ENCODE data around the gene GAL3ST2.

DNA sequence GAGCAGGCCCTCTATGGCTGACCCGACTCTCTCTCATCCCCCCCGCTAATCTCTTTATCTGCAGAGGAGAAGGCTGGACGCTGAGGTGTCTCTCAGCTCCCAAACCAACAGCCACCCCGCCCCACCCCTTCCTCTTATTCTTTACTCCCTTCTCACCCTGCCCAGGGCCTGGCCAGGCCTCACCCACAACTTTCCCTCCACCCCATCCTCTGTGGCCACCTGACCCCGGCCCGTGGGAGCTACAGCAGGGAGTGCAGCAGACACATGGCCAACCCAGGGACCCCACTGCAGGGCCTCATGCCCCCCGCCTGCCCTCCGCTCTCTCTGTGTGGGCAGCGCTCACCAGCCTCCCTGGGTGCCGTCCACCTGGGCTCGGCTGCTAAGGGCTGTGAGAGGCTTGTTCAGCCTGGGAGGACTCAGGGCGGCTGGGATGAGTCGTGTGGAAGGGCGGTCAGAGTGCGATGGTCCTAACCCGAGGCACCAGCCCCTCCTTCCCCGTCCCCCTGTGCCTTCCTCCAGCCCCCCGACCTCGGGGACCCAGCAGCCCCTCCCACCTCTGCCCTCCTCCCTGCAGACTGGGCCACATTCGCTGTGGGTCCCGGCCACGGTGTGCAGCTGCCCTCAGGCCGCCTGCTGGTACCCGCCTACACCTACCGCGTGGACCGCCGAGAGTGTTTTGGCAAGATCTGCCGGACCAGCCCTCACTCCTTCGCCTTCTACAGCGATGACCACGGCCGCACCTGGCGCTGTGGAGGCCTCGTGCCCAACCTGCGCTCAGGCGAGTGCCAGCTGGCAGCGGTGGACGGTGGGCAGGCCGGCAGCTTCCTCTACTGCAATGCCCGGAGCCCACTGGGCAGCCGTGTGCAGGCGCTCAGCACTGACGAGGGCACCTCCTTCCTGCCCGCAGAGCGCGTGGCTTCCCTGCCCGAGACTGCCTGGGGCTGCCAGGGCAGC lies 39.1 kb downstream of the GAL3ST2 start:
- TF ChIP-seq EZH2 (IDR thresholded peaks at IDR 0.05; ENCODE audit: low read length, unreplicated experiment): no peak
- TF ChIP-seq CTCF (conservative IDR thresholded peaks at IDR 0.05; ENCODE audit: low read depth, low read length): no peak

Measured in PC-3 (cell line).